ENCODE data around the gene ISCA2. TPM values are rescaled to one million over a fixed set of nuclear protein-coding genes. Genes with fewer than 3 reads are reported as not detected.

ISCA2 gene
- total RNA-seq, 3 donors from 2014 or later (not counting 1 experiment from before 2014, with no cell fraction given): 12.0 to 18.2 (median 15.3) TPM

- Mint-ChIP-seq H3K9me3 (no peaks in the 10 kb centered on the region), H3K36me3 (no peaks in the 10 kb centered on the region), H3K4me1 (no peaks in the 10 kb centered on the region), H3K27ac (no peak overlapping the region), H3K4me3 (no peak overlapping the region), H3K27me3 (ENCODE audit: low read depth in 2 of 2) (peaks cover 25 to 34% of the 10 kb centered on the region in 2 donors)
- 88% methylated on average over 17 of the region's 17 CpGs for WGBS (ENCODE audit: insufficient coverage)
- Histone ChIP-seq H3K27me3 (ENCODE audit: control insufficient read depth, insufficient read depth, low read length) (no peaks in the 10 kb centered on the region), H3K9me3 (ENCODE audit: control insufficient read depth, insufficient read depth, low read length) (no peaks in the 10 kb centered on the region), H3K27ac (ENCODE audit: low read length) (no peak overlapping the region), H3K4me3 (ENCODE audit: low read length) (no peak overlapping the region), H3K4me1 (ENCODE audit: control insufficient read depth, insufficient read depth, low read length) (no peaks in the 10 kb centered on the region), H3K36me3 (ENCODE audit: control insufficient read depth, insufficient read depth, low read length) (no peaks in the 10 kb centered on the region)
- ATAC-seq: no peak
- intact Hi-C loops (cut with micrococcal nuclease): no loop called here
- no peak for DNase-seq
- TF ChIP-seq CTCF (IDR thresholded peaks at IDR 0.05): no peak
Measured at GRCh38 chr14:74456684-74457564, 36.6 kb upstream of the ISCA2 start.

- H3K27me3 ChIP-seq (ENCODE audit: control insufficient read depth, insufficient read depth, low read length): no peaks in the 10 kb centered on the region
- Mint-ChIP-seq H3K36me3 (no peaks in the 10 kb centered on the region), H3K9me3 (no peaks in the 10 kb centered on the region), H3K4me1 (no peaks in the 10 kb centered on the region), H3K27me3 (ENCODE audit: low read depth in 2 of 2) (peaks cover 22 to 30% of the 10 kb centered on the region in 2 donors), H3K4me3 (no peak overlapping the region), H3K27ac (no peak overlapping the region)
- ATAC-seq (no peak), DNase-seq (no peak)
- no peak overlapping the region for H3K27ac ChIP-seq (ENCODE audit: low read length)
- H3K9me3 ChIP-seq (ENCODE audit: control insufficient read depth, insufficient read depth, low read length): no peaks in the 10 kb centered on the region
- no peak for TF ChIP-seq CTCF (IDR thresholded peaks at IDR 0.05)
- H3K36me3 ChIP-seq (ENCODE audit: control insufficient read depth, insufficient read depth, low read length): no peaks in the 10 kb centered on the region
- no peak overlapping the region for H3K4me3 ChIP-seq (ENCODE audit: low read length)
- intact Hi-C loops (cut with micrococcal nuclease): no loop called here
- WGBS (ENCODE audit: insufficient coverage): 85% methylated on average over 4 of the region's 4 CpGs
- H3K4me1 ChIP-seq (ENCODE audit: control insufficient read depth, insufficient read depth, low read length): no peaks in the 10 kb centered on the region
Measured at GRCh38 chr14:74457565-74457895, 36.0 kb upstream of the ISCA2 start.

- Mint-ChIP-seq H3K27me3 (ENCODE audit: low read depth in 2 of 2) (peaks cover 27% of the 10 kb centered on the region in 2 donors), H3K27ac (no peak overlapping the region), H3K36me3 (no peaks in the 10 kb centered on the region), H3K4me1 (no peaks in the 10 kb centered on the region), H3K9me3 (no peaks in the 10 kb centered on the region), H3K4me3 (no peak overlapping the region)
- 80% methylated on average over 10 of the region's 10 CpGs for WGBS (ENCODE audit: insufficient coverage)
- Histone ChIP-seq H3K4me3 (ENCODE audit: low read length) (no peak overlapping the region), H3K27me3 (ENCODE audit: control insufficient read depth, insufficient read depth, low read length) (no peaks in the 10 kb centered on the region), H3K4me1 (ENCODE audit: control insufficient read depth, insufficient read depth, low read length) (no peaks in the 10 kb centered on the region), H3K36me3 (ENCODE audit: control insufficient read depth, insufficient read depth, low read length) (no peaks in the 10 kb centered on the region), H3K27ac (ENCODE audit: low read length) (no peak overlapping the region), H3K9me3 (ENCODE audit: control insufficient read depth, insufficient read depth, low read length) (no peaks in the 10 kb centered on the region)
- ATAC-seq (peak; percentile 58 to 77 (median 60)), DNase-seq (peak in 1 of 2 donors; percentile 20)
- intact Hi-C loops (cut with micrococcal nuclease): no loop called here
- TF ChIP-seq CTCF (IDR thresholded peaks at IDR 0.05): peak; percentile 53
Measured at GRCh38 chr14:74459289-74459946, 34.1 kb upstream of the ISCA2 start.
